ENCODE data around the gene GHRHR. TPM values are rescaled to one million over a fixed set of nuclear protein-coding genes. Genes with fewer than 3 reads are reported as not detected.

Gene GHRHR
- total RNA-seq, 1 donor from 2014 or later = 7.5 TPM

- peaks cover 11% of the 10 kb centered on the region for H3K27me3 Mint-ChIP-seq (ENCODE audit: unreplicated experiment)
- H3K4me3 Mint-ChIP-seq (ENCODE audit: unreplicated experiment) = no peak overlapping the region
- peaks cover 14% of the 10 kb centered on the region for H3K4me1 Mint-ChIP-seq (ENCODE audit: unreplicated experiment)
- H3K9me3 Mint-ChIP-seq (ENCODE audit: unreplicated experiment) = no peaks in the 10 kb centered on the region
- no peaks in the 10 kb centered on the region for H3K36me3 Mint-ChIP-seq (ENCODE audit: low read depth, unreplicated experiment)
- no peak for TF ChIP-seq CTCF (IDR thresholded peaks at IDR 0.05; ENCODE audit: unreplicated experiment)
- DNase-seq (ENCODE audit: low spot score) = peak; percentile 2
- no peak overlapping the region for H3K27ac Mint-ChIP-seq (ENCODE audit: unreplicated experiment)
Measured at GRCh38 chr7:30923774-30924413, 39.9 kb upstream of the GHRHR start.

- Mint-ChIP-seq H3K27me3 (ENCODE audit: unreplicated experiment) (peaks cover 13% of the 10 kb centered on the region), H3K4me1 (ENCODE audit: unreplicated experiment) (peaks cover 11% of the 10 kb centered on the region), H3K36me3 (ENCODE audit: low read depth, unreplicated experiment) (no peaks in the 10 kb centered on the region), H3K4me3 (ENCODE audit: unreplicated experiment) (no peak overlapping the region), H3K27ac (ENCODE audit: unreplicated experiment) (no peak overlapping the region), H3K9me3 (ENCODE audit: unreplicated experiment) (no peaks in the 10 kb centered on the region)
- DNase-seq (ENCODE audit: low spot score) = peak; percentile 0
- no peak for TF ChIP-seq CTCF (IDR thresholded peaks at IDR 0.05; ENCODE audit: unreplicated experiment)
Measured at GRCh38 chr7:30924624-30925023, 39.1 kb upstream of the GHRHR start.

- Mint-ChIP-seq H3K9me3 (ENCODE audit: unreplicated experiment) (no peaks in the 10 kb centered on the region), H3K36me3 (ENCODE audit: low read depth, unreplicated experiment) (no peaks in the 10 kb centered on the region)
- DNase-seq (ENCODE audit: low spot score) = peak; percentile 0
Measured at GRCh38 chr7:30925117-30925516, 38.6 kb upstream of the GHRHR start.

GRCh38 chr7:30925913-30926312 lies 37.8 kb upstream of the GHRHR start:
- Mint-ChIP-seq H3K4me3 (ENCODE audit: unreplicated experiment) (no peak overlapping the region), H3K27ac (ENCODE audit: unreplicated experiment) (no peak overlapping the region), H3K27me3 (ENCODE audit: unreplicated experiment) (peaks cover 10% of the 10 kb centered on the region), H3K4me1 (ENCODE audit: unreplicated experiment) (peaks cover 11% of the 10 kb centered on the region), H3K9me3 (ENCODE audit: unreplicated experiment) (no peaks in the 10 kb centered on the region), H3K36me3 (ENCODE audit: low read depth, unreplicated experiment) (no peaks in the 10 kb centered on the region)
- no peak for TF ChIP-seq CTCF (IDR thresholded peaks at IDR 0.05; ENCODE audit: unreplicated experiment)
- DNase-seq (ENCODE audit: low spot score) = peak; percentile 0

More at GRCh38 chr7:30925117-30925516, 38.6 kb upstream of the GHRHR start:
- Mint-ChIP-seq H3K27me3 (ENCODE audit: unreplicated experiment) (peaks cover 12% of the 10 kb centered on the region), H3K4me1 (ENCODE audit: unreplicated experiment) (peaks cover 9% of the 10 kb centered on the region), H3K4me3 (ENCODE audit: unreplicated experiment) (no peak overlapping the region), H3K27ac (ENCODE audit: unreplicated experiment) (no peak overlapping the region)
- no peak for TF ChIP-seq CTCF (IDR thresholded peaks at IDR 0.05; ENCODE audit: unreplicated experiment)

GRCh38 chr7:30926313-30926712 lies 37.4 kb upstream of the GHRHR start:
- peaks cover 10% of the 10 kb centered on the region for H3K27me3 Mint-ChIP-seq (ENCODE audit: unreplicated experiment)
- H3K4me1 Mint-ChIP-seq (ENCODE audit: unreplicated experiment) = peaks cover 11% of the 10 kb centered on the region
- no peaks in the 10 kb centered on the region for H3K36me3 Mint-ChIP-seq (ENCODE audit: low read depth, unreplicated experiment)
- DNase-seq (ENCODE audit: low spot score) = no peak
- H3K9me3 Mint-ChIP-seq (ENCODE audit: unreplicated experiment) = no peaks in the 10 kb centered on the region
- no peak for TF ChIP-seq CTCF (IDR thresholded peaks at IDR 0.05; ENCODE audit: unreplicated experiment)
- H3K4me3 Mint-ChIP-seq (ENCODE audit: unreplicated experiment) = no peak overlapping the region
- H3K27ac Mint-ChIP-seq (ENCODE audit: unreplicated experiment) = no peak overlapping the region

Measured in endothelial cell (in vitro differentiated cells).